ENCODE results near the gene NSF.

Gene NSF

DNA sequence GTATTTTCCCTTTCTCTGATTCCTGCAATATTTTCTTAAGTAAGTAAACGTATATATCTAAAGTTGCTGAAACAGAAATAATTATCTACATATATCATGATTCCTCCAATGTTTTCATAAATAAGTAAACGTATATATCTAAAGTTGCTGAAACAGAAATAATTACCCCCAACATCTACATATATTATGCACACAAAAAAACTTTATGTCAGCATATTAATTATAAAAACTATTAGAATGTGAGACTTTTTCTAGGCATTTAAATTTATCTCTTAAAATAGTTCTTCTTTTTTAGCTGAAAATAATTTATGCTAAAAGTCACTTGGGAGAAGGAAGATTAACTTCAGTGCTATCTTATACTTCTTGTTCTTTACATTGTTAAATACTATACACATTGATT, 139.6 kb downstream of the NSF start:
- no peak for TF ChIP-seq EZH2phosphoT487 (IDR thresholded peaks at IDR 0.05; ENCODE audit: low read depth)
- TF ChIP-seq CTCF (IDR thresholded peaks at IDR 0.05; ENCODE audit: low read depth, low read length) = no peak
- Histone ChIP-seq H3K4me2 (ENCODE audit: low read length) (no peak overlapping the region), H3K79me2 (ENCODE audit: low read length) (no peaks in the 10 kb centered on the region)

GRCh38 chr17:46730679-46731078, 140.2 kb downstream of the NSF start:
- Histone ChIP-seq H3K36me3 (replicated peaks; ENCODE audit: low read depth, low read length) (peaks cover 36% of the 10 kb centered on the region), H3K27me3 (ENCODE audit: low read depth, low read length) (no peaks in the 10 kb centered on the region), H3K4me3 (ENCODE audit: low read length) (no peak overlapping the region), H4K20me1 (ENCODE audit: insufficient read depth, low read length) (no peaks in the 10 kb centered on the region), H3K27ac (ENCODE audit: low read length) (no peak overlapping the region), H3K9me3 (ENCODE audit: insufficient read depth, low read length) (no peaks in the 10 kb centered on the region), H2AFZ (ENCODE audit: low read depth, low read length) (no peak overlapping the region), H3K4me2 (ENCODE audit: low read length) (no peak overlapping the region), H3K9ac (ENCODE audit: low read length) (no peak overlapping the region), H3K4me1 (ENCODE audit: low read length) (peaks cover 16% of the 10 kb centered on the region), H3K79me2 (ENCODE audit: low read length) (no peaks in the 10 kb centered on the region)
- no peak for TF ChIP-seq CTCF (IDR thresholded peaks at IDR 0.05; ENCODE audit: low read depth, low read length)
- no peak for TF ChIP-seq EZH2phosphoT487 (IDR thresholded peaks at IDR 0.05; ENCODE audit: low read depth)

More for the DNA sequence above, 139.6 kb downstream of the NSF start:
- Histone ChIP-seq H3K27ac (ENCODE audit: low read length) (no peak overlapping the region), H3K36me3 (replicated peaks; ENCODE audit: low read depth, low read length) (peaks cover 36% of the 10 kb centered on the region), H3K4me3 (ENCODE audit: low read length) (no peak overlapping the region), H3K27me3 (ENCODE audit: low read depth, low read length) (no peaks in the 10 kb centered on the region), H3K9ac (ENCODE audit: low read length) (no peak overlapping the region), H3K4me1 (ENCODE audit: low read length) (peaks cover 11% of the 10 kb centered on the region), H2AFZ (ENCODE audit: low read depth, low read length) (no peak overlapping the region), H4K20me1 (ENCODE audit: insufficient read depth, low read length) (no peaks in the 10 kb centered on the region), H3K9me3 (ENCODE audit: insufficient read depth, low read length) (no peaks in the 10 kb centered on the region)

- TF ChIP-seq CTCF (IDR thresholded peaks at IDR 0.05; ENCODE audit: low read depth, low read length) (no peak), EZH2phosphoT487 (IDR thresholded peaks at IDR 0.05; ENCODE audit: low read depth) (no peak)
- no peaks in the 10 kb centered on the region for H3K79me2 ChIP-seq (ENCODE audit: low read length)
Observed at GRCh38 chr17:46732160-46732559, 141.7 kb downstream of the NSF start.

DNA sequence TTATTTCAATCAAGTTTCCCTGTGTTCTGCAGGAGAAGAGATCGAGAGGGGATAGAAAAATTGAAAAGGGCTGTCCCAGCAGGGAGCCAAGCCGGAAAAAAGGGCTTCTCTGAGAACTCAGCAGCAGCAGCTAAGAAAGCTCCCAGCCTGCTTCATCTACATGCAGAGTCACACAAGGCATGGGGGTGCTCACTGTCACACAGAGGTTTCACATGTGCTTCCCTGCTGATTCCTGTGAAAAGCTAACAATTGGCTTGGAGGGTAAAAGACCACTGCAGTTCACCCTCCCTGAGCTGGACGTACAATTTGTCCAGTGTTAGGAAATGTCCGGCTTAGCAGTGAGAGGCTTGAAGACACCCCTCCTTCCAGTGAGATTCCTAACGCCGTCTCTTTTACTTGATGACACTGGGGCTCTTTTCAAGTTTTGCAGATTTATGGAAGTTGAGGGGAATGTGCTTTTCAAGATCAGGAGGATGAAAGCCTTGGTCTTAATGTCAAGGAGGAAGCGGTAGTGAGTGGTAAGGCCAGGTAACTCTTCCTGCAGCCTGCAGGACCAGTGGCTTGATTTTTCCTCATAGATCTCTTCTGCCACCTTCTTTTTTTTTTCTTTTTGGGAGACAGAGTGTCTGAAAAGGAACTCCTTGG, 142.4 kb downstream of the NSF start:
- no peak overlapping the region for H2AFZ ChIP-seq (ENCODE audit: low read depth, low read length)
- no peak overlapping the region for H3K4me3 ChIP-seq (ENCODE audit: low read length)
- H4K20me1 ChIP-seq (ENCODE audit: insufficient read depth, low read length) = no peaks in the 10 kb centered on the region
- no peak overlapping the region for H3K9ac ChIP-seq (ENCODE audit: low read length)
- no peaks in the 10 kb centered on the region for H3K27me3 ChIP-seq (ENCODE audit: low read depth, low read length)
- peaks cover 24% of the 10 kb centered on the region for H3K36me3 ChIP-seq (replicated peaks; ENCODE audit: low read depth, low read length)
- peaks cover 36% of the 10 kb centered on the region for H3K4me1 ChIP-seq (ENCODE audit: low read length)
- no peak overlapping the region for H3K4me2 ChIP-seq (ENCODE audit: low read length)
- H3K79me2 ChIP-seq (ENCODE audit: low read length) = no peaks in the 10 kb centered on the region
- no peaks in the 10 kb centered on the region for H3K9me3 ChIP-seq (ENCODE audit: insufficient read depth, low read length)
- TF ChIP-seq EZH2phosphoT487 (IDR thresholded peaks at IDR 0.05; ENCODE audit: low read depth) = no peak
- no peak for TF ChIP-seq CTCF (IDR thresholded peaks at IDR 0.05; ENCODE audit: low read depth, low read length)
- H3K27ac ChIP-seq (ENCODE audit: low read length) = no peak overlapping the region

More at GRCh38 chr17:46732160-46732559, 141.7 kb downstream of the NSF start:
- Histone ChIP-seq H4K20me1 (ENCODE audit: insufficient read depth, low read length) (no peaks in the 10 kb centered on the region), H3K4me1 (ENCODE audit: low read length) (peaks cover 31% of the 10 kb centered on the region), H3K27ac (ENCODE audit: low read length) (no peak overlapping the region), H3K9ac (ENCODE audit: low read length) (no peak overlapping the region), H3K4me3 (ENCODE audit: low read length) (no peak overlapping the region), H3K36me3 (replicated peaks; ENCODE audit: low read depth, low read length) (peaks cover 27% of the 10 kb centered on the region), H3K4me2 (ENCODE audit: low read length) (no peak overlapping the region), H3K27me3 (ENCODE audit: low read depth, low read length) (no peaks in the 10 kb centered on the region), H2AFZ (ENCODE audit: low read depth, low read length) (no peak overlapping the region), H3K9me3 (ENCODE audit: insufficient read depth, low read length) (no peaks in the 10 kb centered on the region)

All from OCI-LY3 (cell line).